ENCODE measurements around the gene RGS17.
"Not testable (repeated sequence)": the region's sequence is repeated elsewhere in the genome, so short reads cannot be mapped to it uniquely, and the experiment has no call there.

The RGS17 gene

DNA sequence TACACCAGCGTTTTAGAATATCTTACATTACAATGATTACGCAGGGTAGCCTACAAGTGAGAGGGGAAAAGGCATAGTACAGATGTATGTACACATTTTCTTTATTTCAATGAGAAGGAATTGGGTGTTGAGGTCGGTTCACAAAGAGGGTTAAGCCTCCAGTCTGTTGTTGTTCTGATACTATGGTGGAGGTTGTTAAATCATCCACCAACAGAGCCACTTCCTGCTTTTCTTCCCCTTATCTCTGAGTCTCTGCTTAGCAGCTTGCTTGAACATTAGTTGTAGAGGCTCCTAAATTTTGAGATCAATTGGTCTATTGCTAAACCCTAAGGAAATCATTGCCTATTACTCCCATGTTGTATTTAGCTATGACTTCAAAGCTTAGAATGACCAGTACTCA, 7.3 kb downstream of the RGS17 start:
- no peak for DNase-seq

DNA sequence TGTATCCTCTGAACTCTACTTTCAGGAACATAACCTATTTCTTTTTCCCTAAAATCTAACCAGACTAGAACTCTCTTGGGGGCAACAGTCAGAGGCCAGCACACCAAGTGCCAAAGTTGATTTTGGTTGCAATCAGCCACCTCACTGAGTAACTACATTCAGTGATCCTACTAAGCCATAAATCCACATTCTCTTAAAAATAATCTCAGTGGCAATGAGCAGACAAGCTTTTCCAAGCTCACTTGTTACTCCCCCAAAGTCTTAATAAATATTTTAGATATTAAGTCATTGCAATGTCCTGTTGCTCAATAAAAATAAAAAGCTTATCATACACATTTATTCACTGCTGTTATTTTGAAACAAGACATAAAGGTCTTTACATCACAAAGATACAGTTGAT, 9.8 kb downstream of the RGS17 start:
- peak; percentile 47 for DNase-seq

DNA sequence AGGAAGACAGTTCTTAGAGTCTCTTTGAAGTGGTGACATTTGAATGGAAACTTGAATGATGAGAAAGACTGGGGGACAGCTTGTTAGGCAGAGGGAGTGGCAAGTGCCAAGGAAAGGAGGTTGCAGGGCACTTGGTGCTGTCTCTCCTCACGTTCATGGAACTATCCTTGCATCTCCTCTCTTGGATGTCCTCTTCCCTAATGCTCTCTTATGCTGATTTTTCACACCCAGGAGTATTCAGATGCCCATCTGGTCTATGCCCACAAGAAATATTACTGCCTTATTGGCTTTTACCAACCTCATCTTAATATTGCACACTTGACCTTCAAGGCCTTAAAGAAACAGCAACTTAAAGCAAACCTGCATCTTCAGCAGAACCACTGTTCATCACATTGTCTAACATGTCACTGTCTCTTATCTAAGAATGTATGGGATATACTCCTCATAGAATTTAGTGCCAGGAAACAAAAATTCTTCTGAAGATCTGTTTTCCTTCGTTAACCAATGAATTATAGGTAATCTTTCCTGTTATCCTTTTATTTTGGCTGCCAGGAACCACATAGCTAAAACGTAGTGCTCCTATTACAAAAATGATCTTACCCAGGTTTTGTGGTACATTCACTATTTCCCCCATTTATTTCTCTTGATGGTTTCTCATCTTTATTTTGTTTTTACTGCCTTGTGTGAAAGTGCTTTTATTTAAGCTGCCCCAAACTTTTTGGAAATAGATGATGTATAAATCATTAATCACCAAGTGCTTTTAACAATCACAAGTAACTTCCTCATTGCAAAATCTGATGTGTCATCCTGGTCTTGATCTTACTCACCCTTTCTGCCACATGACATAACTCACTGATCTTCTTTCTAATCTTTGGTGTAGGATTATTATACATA, 12.8 kb downstream of the RGS17 start:
- DNase-seq: peak; percentile 93

GRCh38 chr6:153111082-153111481, 20.0 kb downstream of the RGS17 start:
- DNase-seq: not testable (repeated sequence)

DNA sequence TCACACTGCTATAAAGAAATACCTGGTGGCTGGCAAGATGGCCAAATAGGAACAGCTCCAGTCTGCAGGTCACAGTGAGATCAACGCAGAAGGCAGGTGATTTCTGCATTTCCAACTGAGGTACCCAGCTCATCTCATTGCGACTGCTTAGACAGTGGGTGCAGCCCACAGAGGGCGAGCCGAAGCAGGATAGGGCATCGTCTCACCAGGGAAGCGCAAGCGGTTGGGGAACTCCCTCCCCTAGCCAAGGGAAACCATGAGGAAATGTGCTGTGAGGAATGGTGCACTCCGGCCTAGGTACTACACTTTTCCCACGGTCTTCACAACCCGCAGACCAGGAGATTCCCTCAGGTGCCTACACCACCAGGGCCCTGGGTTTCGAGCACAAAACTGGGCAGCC, 20.5 kb downstream of the RGS17 start:
- not testable (repeated sequence) for DNase-seq

DNA sequence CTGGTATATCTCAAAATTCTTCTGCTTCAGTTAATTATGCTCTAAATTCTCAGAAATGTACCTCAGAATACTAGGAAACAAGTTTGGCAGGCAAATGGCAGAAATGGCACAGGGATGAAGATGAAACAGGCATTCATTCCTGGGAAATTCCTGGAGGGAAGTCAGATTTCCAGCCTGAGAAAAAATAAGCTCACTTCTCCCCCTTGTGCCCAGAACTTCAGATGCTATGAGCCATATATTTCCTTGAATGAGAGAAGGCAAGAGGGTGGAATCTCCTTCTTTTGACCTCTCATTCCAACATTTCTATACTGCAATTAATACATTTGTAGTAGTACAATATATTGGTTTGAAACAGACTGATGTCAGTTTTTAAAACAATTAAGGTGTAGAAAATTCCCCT, 22.8 kb downstream of the RGS17 start:
- peak; percentile 64 for DNase-seq

DNA sequence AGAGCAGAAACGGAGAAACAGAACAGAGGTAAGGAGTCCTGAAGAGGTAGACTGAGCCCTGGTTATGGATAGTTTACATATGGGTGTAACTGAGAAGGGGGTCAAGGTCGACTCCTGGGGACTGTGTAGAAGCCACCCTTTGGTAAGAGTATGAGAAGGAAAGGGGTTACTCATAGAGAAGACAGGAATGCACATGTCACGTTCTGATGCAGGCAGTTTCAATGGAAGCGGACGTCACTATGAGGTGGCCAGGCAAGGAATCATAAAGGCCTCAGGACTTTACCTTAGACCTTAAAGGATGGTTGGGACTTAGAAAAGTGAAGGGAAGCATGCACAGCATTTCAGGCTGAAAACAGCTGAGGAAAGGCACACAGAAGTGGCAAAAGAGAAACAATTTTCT, 25.1 kb downstream of the RGS17 start:
- no peak for DNase-seq

DNA sequence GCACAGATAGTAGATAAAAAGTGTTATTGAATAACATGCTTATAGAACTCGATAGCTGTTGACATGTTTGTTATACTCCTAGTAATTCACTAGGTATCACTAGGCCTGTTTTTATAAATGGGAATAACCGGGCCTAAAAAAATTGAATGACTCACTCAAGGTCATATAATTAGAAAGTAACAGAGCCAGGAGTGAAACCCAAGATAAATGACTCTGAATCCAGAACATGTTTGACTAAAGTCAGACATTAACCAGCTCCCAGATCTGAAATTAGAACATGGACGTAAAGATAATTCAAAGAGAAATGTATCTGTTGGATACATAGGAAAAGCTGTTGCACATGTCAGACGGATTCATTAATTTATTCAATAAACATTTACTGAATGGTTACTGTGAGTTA, 26.9 kb downstream of the RGS17 start:
- DNase-seq: no peak

DNA sequence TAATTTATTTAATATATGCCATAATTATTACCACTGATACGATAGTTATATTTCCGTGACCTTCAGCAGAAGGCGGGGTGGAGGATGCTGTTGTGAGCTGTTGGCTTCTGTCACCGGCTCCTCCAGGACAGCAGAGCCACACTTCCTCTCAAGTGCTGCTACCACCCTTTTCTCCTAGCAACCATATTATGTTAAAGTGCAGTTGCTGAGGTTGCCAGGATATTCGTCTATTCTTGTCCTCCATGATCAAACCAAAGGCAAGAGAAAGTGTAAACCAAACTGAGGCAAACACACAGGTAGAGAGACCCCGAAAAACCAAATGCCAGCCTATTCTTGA, 27.8 kb downstream of the RGS17 start:
- no peak for DNase-seq

DNA sequence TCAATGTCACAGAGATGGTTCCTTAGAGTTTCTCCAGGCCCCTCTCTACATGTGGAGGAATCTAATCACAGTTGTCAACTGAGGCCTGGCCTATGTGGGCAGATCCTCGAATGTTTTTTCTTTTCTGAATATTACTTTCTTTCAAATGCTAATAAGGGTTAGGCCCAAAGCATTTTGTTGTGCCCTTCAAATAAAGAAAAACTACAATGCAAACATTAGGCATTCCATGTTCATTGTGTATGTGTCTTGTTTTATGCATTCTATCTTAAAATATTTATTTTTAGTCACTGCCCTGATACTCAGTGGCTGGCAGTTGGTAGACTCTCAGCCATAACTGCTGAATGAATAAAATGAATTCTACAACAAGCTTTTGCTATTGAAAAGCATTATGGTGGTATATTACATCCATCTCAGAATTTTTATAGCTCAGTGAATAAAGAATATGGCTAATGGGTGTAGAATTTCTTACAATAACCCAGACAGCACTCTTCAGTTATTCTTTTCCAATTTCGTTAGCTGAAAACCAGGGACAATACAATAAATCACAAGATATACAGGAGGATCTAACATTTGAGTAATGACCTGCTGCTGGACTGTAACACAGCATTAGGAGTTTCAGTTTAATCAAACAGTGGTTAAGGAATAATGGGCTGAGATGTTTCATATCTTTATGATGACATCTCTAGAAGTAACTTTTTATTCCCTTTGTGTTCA, 28.3 kb downstream of the RGS17 start:
- no peak for DNase-seq

DNA sequence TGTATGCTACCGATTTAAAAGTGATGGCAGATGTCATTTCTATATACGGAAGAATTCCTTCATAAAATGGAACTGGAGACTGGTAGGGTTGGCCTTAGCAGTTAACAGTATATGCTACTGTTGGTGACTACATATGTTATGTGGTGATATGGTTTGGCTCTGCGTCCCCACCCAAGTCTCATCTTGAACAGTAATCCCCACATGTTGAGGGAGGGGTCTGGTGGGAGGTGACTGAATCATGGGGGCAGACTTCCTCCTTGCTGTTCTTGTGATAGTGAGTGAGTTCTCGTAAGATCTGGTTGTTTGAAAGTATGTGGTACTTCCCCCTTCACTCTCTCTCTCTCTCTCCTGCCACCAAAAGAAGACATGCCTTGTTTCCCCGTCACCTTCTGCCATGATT, 29.6 kb downstream of the RGS17 start:
- no peak for DNase-seq

DNA sequence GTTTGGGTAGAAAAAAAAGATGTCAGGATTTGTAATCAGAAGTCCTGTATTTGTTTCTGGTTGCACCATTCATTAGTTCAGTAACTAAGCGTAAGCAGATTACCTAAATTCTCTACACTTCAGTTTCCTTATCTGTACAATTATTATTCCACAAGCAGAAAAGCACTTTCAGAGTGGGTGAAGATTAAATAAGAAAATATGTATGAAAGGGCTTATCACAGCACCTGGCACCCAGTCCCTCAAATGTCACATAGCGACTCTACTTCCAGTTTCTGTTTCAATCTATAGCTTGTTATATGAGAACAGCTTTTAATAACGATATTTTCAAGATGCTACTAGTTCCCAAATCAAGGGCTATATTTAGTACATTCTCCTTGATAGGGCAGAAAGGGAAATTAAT, 31.4 kb downstream of the RGS17 start:
- no peak for DNase-seq

- no peak for DNase-seq
Measured at GRCh38 chr6:153096792-153097191, 34.3 kb downstream of the RGS17 start.

DNA sequence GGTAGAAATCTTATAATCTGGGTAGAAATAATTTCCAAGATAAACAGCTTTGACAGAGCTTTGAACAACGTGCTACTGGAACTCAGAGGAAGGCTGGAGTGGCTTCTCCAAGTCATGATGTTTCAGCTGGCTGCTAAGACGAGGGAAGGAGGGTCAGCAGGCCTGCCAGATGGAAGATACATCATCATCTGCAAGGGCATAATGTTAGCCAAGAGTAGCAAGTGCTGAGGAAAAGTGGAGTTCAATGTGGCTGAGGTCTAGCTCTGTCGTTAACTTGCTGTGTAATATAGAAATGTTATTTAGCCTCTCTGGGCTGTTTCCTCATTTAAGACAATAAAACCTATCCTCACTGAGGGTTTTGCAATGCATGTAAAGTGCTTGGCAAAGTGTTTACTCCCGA, 35.1 kb downstream of the RGS17 start:
- peak; percentile 41 for DNase-seq

DNA sequence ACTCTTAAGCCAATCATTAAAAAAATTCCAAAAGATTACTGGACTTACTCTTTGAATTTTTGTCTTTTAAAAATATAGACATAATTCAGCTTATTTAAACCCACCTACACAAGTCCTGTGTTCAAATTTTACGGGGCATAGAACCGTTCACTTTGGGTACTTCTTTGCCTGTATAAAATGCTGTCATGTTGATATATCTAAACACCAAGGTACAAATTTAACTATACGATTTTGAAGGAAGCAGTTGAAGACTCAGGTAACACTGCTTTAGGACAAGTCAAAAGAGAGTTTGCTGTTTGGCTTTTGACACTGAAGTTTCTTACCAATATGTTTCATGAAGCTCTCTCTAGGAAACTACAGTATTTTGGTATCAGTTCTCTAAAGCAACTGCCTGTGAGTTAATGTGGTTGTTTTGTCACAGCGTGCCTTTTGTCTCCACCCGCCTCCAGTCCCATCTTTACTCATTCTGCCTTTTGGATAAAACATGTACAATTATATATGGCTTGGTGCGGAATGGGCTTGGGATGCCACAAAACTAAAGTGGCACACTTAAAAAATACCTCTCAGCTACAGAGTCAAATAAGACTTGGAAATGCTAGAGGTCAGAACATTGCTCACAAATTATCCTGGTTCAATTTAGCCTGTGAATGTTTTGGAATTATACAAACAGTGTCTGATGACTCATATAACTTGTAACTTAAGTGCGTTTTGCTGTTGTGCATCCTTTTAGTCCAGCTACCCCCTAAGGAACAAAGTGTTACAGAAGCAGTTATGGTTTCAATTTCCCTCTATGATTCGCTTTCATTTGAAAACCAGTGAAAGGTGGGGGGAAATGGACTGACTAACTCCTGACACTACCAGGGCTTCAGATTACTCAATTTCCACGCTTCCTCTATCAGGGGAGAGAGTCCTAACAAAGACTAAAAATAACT, 38.7 kb downstream of the RGS17 start:
- peak; percentile 98 for DNase-seq

GRCh38 chr6:153090241-153090930, 40.7 kb downstream of the RGS17 start:
- peak; percentile 91 for DNase-seq

GRCh38 chr6:153088796-153089195, 42.3 kb downstream of the RGS17 start:
- DNase-seq: no peak

- no peak for DNase-seq
Measured at GRCh38 chr6:153087436-153087835, 43.6 kb downstream of the RGS17 start.

- DNase-seq: no peak
Measured at GRCh38 chr6:153086225-153086990, 44.7 kb downstream of the RGS17 start.

DNA sequence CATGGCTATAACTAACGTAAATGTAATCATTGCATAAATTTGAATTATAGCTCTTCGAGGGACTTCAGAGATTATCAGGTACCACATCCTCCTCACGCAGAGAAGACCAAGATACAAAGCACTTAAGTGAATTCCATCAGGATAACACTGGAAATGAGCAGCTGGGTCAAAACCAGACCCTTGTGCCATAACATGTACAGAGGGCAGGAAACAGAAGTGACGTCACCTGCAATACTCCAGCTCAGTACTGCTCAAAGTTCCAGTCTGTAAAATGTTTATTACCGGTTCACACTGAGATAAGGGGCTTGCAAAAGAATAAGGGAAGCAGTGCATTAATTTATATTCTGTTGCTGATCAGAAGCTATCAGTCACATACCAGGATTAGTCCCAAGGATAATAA, 45.8 kb downstream of the RGS17 start:
- no peak for DNase-seq

GRCh38 chr6:153084393-153084792, 46.7 kb downstream of the RGS17 start:
- DNase-seq: peak; percentile 88

GRCh38 chr6:153083869-153084268, 47.2 kb downstream of the RGS17 start:
- no peak for DNase-seq

Measured in HCEC 1CT (cell line).